ENCODE data around the gene ZNF629.
"Not testable (repeated sequence)": the region's sequence is repeated elsewhere in the genome, so short reads cannot be mapped to it uniquely, and the experiment has no call there.

Gene ZNF629

DNA sequence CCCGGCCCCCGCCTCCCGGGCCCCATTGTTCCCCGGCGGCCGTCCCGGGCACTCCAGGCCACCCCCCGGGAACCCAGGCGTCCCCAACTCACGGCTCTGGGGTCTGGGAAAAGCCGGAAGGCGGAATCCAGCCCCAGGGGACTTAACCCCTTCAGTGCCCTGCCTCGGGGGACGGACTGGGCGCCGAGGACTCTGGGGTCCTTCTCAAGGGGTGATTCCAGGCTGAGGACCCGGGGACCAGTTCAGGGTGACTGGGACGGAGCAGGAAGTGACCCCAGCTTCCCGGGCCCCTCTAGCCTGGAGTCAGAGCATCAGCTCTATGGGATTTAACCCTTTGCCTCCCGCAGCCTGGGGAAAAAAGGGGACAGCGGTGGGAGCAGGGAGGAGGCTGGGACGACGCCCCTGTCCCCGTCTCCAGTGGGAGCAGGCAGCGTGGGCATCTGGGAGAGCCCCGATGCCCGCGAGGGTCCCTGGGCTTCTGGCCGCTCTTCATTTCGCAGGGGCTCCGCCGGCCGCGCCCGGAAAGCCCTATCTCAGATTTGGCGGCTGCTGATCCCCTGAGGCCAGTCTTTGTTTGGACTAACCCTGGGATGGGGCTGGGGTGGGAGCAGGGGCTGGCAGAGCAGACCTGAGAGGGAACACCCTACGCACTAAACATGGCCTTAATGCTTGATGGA lies at the start of gene ZNF629:
TSS of gene ZNF629 (minus strand) at position 270 of the 677 bp plus-strand sequence. CDS start 2,723 bp downstream, outside the sequence.
- peak; percentile 7 to 9 for DNase-seq

DNA sequence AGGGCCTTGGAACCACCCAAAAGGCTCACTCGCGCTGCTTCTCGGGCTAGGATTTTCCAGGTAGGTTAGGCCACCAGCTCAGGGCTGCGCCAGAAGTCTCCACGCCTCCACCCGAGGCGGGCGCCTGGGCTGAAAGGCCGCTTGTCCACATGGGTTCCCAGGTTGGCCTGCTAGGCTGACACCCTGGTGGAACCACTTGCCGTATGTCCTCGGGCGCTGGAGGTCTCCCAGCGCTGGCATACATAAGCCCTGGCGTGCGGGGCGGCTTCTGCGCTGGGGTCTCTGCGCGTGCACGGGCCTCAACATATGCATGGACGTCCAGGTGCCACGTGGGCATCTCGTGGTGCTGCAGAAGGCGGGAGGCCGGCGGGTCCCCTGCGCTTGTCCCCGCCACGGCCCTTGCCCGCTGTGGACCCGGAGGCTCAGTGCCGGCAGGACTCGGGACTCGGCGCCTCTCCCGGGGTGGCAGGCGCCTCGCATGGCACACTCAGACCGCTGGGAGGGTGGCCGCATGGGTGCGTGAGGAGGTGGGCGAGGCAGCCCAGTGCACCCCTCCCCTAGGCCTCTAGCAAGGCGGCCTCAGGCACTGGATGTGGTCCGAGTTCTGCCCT lies 47.2 kb upstream of the ZNF629 start:
- no peak for DNase-seq

DNA sequence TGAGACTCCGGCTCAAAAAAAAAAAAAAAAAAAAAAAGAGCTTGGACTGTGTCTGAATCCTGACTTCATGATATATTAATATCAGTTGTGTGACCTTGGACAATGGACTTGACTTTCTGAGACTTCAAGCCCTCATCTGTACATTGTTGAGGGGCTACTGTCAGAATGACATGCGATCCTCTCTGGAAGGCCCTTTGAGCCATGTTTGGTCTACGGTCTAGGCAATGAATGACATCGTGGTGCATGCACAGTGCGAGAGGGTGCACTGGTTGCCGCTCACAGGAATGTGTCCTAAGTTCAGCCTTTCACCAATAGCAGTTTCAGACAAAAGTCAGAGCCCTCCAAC lies 43.0 kb upstream of the ZNF629 start:
- DNase-seq, result no peak

DNA sequence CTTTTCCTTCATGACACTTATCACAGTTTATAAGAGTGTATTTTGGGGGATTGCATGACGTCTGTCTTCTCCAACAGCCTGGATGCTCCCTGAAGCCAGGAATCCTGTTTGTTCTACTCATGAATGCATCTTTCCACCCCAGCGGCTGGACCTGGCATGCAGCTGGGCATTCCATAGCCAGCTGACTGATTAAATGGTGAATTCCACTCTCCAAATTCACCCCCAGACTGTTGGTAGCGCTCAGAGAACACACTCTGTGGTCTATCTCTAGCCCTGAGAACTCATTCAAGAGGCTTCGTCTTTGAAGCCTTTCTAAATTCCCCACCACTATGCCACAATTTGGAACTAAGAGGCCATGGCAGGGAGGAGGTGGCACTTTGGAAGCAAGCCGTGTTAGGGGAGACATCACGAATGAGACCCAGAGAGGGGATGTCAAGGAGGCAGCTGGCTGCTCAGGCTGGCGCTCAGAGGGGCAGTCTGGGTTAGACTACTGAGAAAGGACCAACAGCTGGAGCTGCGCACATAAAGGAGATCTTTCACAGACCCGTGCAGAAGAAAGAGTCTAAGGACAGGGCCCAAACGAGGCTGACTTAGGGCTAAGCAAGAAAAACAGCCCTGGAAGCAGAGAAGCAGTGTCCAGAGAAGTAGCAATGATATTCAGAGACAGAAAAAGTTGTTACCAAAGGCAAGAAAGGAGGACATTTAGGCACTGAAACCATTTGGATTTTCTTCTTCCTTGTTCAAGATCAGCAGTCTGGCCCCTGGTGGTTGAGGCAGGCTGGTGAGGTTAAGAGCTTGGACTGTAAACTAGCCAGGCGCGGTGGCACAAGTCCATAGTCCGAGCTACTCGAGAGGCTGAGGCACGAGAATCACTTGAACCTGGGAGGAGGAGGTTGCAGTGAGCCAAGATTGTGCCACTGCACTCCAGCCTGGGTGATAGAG lies 42.4 kb upstream of the ZNF629 start:
- DNase-seq, result no peak

DNA sequence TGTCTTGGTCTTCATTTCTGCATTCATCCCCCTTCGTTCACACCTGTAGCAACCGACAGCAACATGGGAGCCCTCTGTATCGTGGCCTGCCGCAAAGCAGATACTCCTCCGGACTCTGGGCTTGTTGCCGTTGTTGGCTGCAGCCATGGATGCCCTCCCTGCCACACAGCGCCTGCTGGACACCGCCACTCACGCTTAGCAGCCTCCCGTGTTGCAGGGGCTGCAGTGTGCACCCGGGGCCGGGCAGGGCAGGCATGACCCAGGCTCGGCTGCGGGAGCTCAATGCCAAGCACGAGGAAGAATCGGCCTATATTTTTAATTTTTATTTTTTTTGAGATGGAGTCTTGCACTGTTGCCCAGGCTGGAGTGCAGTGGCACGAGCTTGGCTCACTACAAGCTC lies 34.9 kb upstream of the ZNF629 start:
- no peak for DNase-seq

DNA sequence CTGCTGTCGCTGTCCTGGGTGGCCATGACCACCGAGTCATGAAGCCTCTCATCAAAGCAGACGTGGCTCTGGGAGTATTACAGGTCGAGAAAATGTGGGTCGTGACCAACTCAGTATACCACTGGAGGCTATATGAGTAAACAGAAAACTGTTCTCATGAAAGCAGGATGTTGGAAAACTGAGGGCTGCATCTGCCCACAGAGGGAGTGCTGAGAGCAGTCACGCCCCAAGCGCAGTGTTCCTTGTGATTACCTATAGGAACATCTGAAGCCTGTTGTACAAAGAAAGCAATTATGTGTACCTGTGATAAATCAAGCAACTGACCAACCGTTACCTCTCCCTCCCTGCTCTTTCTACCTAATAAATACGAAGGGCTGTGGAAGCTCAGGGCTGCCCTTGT lies 34.4 kb upstream of the ZNF629 start:
- DNase-seq, result not testable (repeated sequence)

DNA sequence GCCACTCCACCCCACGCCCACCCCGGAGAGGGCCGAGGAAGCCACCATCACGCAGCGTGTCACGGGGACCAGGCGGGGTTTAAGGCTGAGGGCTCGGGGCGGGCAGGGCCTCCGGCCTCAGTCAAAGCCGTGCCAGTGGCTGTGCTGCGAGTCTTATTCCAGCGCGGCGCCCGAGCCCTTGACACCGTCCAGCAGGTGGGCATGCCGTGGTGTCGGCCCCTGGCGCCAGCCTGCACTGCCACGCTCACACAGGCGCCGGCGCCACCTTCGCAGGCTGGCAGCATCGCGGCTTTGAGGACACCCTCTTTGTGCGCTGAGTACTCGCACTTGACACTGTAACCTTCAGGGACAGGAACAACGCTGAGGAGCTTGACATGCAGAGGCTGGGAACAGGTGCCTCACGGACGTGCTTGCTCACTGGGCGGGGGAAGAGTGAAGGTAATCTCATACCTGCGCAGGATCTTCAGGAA lies 34.0 kb upstream of the ZNF629 start:
- no peak for DNase-seq

DNA sequence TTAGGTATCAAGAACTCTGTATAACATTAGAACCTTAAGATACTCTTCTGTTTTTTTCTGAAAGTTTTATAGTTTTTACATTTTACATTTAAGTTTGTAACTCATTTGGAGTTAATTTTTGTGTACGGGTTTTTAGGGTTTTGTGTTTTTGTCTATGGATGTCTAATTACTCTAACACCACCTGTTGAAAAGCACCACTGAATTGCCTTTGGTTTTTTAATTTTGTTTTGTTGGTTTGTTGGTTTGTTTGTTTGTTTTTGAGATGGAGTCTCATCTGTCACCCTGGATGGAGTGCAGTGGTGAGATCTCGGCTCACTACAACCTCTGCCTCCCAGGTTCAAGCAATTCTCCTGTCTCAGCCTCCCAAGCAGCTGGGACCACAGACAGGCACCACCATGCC lies 29.8 kb upstream of the ZNF629 start:
- no peak for DNase-seq

DNA sequence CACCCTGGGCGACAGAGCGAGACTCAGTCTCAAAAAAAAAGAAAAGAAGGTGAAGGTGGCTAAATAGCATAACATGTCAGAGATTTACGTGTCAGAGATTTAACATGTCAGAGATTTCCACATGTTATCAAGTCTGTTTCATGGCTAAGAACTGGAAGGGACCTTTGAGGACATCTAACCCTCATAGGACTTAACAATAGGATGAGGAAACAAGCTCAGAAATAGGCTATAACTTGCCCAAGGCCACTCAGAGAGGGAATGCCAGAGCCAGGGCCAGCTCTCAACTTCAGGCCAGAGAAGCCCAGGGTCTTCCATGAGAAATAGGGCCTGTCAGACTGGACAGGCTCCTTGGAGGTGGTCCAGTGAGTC lies 26.8 kb upstream of the ZNF629 start:
- DNase-seq, result no peak

DNA sequence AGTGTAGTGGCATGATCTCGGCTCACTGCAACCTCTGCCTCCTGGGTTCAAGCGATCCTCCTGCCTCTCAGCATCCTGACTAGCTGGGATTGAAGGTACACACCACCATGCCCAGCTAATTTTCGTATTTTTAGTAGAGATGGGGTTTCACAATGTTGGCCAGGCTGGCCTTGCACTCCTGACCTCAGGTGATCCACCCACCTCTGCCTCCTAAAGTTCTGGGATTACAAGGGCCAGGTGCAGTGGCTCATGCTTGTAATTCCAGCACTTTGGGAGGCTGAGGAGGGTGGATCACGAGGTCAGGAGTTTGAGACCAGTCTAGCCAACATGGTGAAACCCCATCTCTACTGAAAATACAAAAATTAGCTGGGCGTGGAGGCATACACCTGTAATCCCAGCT lies 22.7 kb upstream of the ZNF629 start:
- not testable (repeated sequence) for DNase-seq

DNA sequence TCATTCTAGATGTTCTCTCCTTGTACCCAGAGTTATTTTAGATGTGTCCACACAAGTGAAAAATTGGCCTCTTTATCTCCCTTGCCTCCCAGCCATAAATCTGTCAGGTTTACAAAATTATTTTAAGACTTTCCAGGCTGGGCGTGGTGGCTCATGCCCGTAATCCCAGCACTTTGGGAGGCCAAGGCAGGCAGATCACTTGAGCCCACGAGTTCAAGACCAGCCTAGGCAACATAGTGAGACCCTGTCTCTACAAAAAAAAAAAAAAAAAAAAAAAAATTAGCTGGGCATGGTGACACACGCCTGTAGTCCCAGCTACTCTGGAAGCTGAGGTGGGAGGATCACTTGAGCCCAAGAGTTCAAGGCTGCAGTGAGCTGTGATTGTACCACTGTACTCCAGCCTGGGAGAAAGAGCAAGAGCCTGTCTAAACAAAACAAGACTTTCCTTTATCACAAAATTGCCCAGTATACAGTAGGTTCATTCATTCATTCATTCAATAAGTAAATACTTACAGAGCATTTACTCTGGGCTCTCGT lies 22.0 kb upstream of the ZNF629 start:
- DNase-seq, result not testable (repeated sequence)

DNA sequence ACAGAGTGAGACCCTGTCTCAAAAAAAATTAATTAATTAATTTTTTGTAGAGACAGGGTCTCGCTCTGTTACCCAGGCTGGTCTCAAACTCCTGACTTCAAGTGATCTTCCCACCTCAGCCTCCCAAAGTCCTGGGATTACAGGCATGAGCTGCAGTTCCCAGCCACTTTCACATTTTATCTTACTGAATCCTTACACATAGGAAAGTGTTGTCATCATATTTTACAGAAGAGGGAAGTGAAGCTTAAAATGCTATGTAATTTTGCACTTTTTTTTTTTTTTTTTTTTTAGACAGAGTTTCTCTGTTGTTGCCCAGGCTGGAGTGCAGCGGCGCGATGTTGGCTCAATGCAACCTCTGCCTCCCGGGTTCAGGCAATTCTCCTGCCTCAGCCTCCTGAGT lies 21.1 kb upstream of the ZNF629 start:
- DNase-seq, result no peak

DNA sequence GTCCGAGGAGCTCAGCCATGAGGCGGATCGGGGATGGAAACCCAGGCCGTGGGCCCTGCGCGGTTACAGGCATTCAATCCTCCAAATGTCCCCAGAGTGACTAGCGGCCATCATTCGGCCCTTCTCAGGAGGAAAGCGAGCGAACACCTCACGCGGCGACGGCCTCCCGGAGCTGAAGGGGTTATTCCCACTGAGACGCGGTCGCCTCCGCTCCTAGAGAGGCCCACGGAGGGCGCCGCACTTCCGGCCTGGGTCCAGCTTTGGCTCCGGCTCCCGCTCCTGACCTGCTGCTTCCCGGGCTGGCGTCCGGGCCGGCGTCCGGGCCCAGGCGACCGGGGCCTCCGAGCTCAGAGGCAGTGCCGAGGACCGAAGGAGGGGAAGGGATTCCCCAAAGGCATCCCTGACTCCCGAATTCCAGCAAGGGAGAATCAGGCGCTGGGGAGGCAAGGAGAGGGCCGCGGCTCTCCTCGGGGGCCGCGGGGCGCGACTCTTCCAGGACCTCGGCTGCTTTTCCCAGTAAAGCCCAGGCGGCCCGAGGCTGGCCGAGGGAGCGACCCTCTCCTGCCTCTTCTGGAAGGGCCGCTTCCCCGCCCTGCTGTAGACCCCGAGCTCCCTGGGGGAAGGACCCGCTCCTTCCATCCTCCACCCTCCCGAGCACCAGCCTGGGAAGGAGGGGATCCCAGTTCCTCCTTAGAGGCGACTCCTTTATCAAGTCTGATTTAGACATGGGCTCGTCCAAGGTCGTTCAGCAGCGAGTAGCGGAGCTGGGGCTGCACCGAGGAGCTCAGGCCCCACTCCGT lies 18.6 kb upstream of the ZNF629 start:
- DNase-seq, result peak; percentile 4 to 50

DNA sequence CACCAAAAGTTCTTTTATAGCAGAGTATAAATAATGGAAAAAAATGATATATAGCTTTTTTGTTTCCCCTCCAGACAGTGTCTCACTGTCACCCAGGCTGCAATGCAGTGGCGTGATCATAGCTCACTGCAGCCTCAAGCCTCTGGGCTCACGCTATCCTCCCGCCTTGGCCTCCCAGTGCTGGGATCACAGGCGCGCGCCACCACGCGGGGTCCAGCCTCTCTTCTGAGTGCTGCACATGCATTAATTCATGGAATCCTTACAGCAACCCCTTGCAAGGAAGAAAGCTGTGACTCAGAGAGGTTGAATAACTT lies 18.0 kb upstream of the ZNF629 start:
- DNase-seq, result no peak

DNA sequence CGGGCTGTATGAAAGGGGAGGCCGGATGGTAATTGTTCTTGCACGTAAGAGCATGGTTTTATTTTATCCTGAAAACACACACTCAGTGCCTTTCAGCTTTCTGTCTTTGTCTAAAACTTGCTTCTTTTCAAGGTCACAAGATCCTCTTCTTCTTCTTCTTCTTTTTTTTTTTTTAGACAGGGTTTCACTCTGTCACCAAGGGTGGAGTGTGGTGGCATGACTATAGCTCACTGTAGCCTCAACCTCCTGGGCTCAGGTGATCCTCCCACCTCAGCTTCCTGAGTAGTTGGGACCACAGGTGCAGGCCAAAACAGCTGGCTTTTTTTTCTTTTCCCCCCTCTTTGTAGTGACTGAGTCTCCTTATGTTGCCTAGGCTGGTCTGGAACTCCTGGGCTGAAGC lies 15.9 kb upstream of the ZNF629 start:
- DNase-seq, result no peak

DNA sequence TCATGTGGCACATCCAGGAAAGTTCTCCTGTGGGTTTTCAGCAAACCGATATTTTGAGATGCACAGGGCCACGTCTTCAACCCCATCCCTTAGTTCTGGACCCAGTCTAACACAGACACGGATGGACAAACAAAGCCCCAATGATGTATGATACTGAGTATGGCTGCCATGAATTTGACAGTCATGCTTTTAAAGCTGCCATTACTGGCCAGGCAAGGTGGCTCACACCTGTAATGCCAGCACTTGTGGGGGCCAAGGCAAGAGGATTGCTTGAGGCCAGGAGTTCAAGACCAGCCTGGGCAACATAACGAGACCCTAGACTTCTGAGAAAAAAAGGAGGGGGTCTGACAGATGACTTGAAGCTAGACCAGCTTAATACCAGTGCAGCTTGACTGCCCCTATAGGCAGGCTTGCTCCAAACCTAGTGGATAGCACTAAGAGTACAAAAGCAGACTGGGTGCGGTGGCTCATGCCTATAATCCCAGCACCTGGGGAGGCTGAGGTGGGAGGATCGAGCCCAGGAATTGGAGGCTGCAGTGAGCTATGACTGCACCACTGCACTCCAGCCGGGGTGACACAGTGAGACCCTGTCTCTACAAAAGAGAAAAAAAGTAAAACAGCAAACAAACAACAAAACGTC lies 10.8 kb upstream of the ZNF629 start:
- DNase-seq, result no peak

DNA sequence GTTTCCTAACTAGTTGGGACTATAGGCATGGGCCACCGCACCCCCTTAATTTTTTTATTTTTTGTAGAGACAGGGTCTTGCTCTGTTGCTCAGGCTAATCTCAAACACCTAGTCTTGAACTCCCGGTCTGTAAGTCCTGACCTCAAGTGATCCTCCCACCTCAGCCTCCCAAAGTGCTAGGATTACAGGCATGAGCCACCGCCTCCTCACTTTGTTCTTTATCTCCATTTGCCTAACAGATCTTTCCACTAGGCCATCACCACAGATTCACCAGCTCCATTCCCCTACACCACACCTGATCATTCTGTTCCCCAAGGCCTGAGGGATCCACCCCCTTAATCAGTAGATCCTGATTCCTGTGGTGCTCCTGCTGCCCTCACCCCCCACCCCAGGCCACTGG lies 7.6 kb upstream of the ZNF629 start:
- no peak for DNase-seq

DNA sequence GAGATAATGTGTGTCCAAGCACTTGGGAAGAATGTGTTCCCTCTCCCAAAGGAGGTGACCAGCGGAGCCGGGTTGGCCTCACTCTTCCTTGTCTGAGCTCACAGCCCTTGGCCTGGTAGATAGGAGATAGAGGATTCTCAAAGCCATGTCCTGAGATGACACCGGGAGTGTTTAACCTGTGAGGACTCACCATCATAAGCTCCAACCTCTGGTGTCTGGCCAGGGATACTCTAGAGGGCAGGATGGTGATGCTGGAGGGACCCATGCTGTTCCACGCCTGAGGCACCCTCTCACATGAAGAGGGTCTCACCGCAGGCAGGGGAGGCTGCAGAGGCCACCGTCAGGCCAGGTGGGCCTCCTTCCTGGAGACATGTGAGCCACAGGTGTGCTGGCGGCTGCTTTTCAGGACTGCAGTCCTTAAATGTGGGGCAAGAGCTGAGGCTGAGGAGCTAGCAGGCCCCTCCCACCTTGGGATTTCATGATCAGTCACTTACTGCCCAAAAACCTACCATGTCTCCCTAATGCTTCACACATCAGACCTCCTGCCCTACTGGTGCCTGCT lies 6.6 kb upstream of the ZNF629 start:
- DNase-seq, result no peak

DNA sequence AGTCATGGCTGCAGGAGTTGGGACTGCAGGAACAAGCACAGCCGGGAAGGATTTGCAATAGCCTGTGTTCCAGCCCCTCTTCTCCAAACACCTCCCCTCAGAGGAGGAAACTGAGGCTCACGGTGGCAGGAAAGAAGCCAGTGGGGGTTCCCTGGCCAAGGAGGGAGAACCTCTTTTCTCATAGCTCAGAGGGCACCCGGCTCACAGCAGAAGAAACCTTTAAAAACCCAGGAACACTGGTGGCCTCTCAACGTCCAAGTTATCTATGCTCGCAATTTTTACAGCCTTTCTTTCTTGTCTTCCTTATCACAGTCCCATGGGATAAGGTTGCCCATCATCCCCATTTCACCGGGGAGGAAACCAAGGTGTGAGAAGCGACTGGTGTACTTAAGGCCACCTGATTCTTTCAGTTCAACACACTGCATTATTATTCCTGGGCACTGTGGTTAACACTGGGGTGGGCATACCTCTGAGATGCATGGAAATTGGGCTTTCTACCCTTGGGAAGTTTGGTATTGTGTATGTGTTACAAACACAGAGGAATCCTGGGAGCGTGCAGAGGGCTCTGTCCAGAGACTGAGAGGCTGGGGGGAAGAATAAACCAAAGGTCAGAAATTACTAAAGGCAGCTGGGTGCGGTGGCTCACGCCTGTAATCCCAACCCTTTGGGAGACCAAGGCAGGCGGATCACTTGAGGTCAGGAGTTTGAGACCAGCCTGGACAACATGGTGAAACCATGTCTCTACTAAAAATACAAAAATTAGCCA lies 791 bp upstream of the ZNF629 start:
- no peak for DNase-seq

DNA sequence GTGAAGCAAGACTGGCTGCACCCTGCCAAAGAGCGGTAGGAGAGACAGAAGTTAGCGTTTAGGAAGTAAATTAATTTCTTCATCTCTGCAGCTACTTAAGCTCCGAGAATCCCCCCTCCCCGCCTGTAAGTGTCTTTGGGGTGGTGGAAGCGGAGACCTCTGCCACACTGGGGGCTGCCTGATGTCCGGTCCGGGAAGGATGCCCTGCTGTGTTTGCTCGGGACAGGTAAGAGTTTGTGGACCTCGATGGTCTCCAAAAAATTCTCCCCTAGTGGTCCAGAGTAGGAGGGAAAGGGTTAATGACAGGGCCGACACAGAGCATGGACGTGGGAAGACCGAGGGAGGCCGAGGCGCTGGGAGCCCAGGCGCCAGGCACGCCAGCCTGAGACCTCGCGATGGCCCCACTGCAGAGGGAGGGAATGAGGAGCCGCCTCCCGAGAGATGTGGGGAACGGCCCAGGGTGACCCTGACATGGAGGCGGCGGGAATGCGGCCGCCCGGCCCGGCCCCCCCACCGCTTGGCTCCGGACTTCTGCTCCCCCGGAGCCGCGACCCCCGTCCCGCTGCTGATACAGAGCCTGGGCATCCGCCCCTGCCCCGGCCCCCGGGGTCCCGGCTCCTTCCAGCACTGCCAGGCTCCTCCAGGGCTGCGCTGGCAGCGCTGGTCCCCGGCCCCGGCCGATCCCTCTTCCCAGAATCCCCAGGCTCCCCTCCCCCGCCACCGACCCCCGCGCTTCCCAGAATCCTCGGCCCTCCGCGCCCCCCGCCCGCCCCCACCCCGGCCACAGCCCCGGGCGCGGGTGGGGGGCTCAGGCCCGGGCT lies 680 bp downstream of the ZNF629 start:
- DNase-seq, result no peak
